Ovary (tissue), 9 donors: ENCODE data around the gene AP1G1. TPM values are rescaled to one million over a fixed set of nuclear protein-coding genes. Genes with fewer than 3 reads are reported as not detected.
A peak's percentile ranks its signal among the peaks of the same experiment; 100 is the strongest.

ENCODE experiments used
- DNase-seq, 5 donors: peaks; one replicate each; pipeline ENCODE4 v3.0.0-alpha.2; 2019 to 2020
- H3K27ac ChIP-seq, 2 donors: fragments of 200-600 bp; one replicate each; pipeline versions ENCODE4 v1.5.1 to v1.8.0; 2019 to 2022
- H3K27me3 ChIP-seq: fragments of 200-600 bp; one replicate; pipeline ENCODE4 v1.8.0; 2022
- H3K36me3 ChIP-seq: fragments of 200-600 bp; sonication (generic); one replicate; pipeline ENCODE4 v1.5.1; 2019
- H3K4me1 ChIP-seq: one replicate; pipeline ENCODE4 v1.8.1; 2013; ENCODE audit warnings: mild to moderate bottlenecking, moderate library complexity; ENCODE audit not compliant: insufficient read depth
- H3K4me3 ChIP-seq: fragments of 200-600 bp; sonication (generic); one replicate; pipeline ENCODE4 v1.5.1; 2017
- H3K9me3 ChIP-seq, 2 donors: fragments of 200-600 bp in 1 of 2; sonication (generic) in 1 of 2; one replicate each; pipeline versions ENCODE4 v1.5.1 to v1.8.1; 2013 to 2019; ENCODE audit warnings: mild to moderate bottlenecking in 1 of 2, moderate library complexity in 1 of 2
- EP300 ChIP-seq: sonication (generic); formaldehyde crosslinking; IDR thresholded peaks from one replicate; pipeline ENCODE4 v1.6.1; 2017; ENCODE audit warnings: antibody characterized with exemption
- POLR2A ChIP-seq: fragments of 450-650 bp; IDR thresholded peaks from one replicate; pipeline ENCODE4 v1.6.1; 2017; ENCODE audit warnings: antibody characterized with exemption, mild to moderate bottlenecking, moderate library complexity
- WGBS, 3 donors: extraction: QIAGEN DNeasy Blood & Tissue Kit in 1 of 3; methylation state at CpG; one replicate each; pipeline versions ENCODE4 v1.1.5 to v1.1.7; 2013 to 2017; 5-methylcytosine and 5-hydroxymethylcytosine counted together
- intact Hi-C, 4 donors: fragments of 100-400 bp; cut with DNase I; formaldehyde crosslinking; loops; one replicate each; pipeline versions ENCODE4 v1.11.0 to v1.15.1; 2022 to 2023
- polyA plus RNA-seq, 2 donors: library from polyadenylated mRNA; stranded (reverse); fragments of 200-250 nt in 1 of 2; fragments of 350-450 nt in 1 of 2; fragmentation: Illumina TruSeq in 1 of 2; extraction: RNeasy Lipid Tissue Mini Kit (QIAGEN cat#74804) in 1 of 2; gene quantifications; one replicate each; pipeline ENCODE4 v1.2.3, GENCODE V29; 2013 to 2014
- total RNA-seq, 7 donors: library from RNA; depleted of rRNA in 2 of 7; stranded (reverse); fragments of >200 nt in 2 of 7; fragmentation: NEBNext Ultra II Directional in 3 of 7; extraction: Animal tissue kit (Norgen Biotek cat#: 25700) in 3 of 7; gene quantifications; one replicate each; pipeline versions ENCODE4 v1.1.0 to v1.2.4, GENCODE V29; 2016 to 2023
- TF ChIP-seq, protein P1 (sequence below), 3 donors: fragments of 450-650 bp in 2 of 3; fragments of 200-600 bp in 1 of 3; IDR thresholded peaks; one replicate each; pipeline versions ENCODE4 v1.5.1 to v1.8.0; 2016 to 2022; ENCODE audit warnings: antibody characterized with exemption in 3 of 3, mild to moderate bottlenecking in 1 of 3
- donor health status: DM: no; HTN: no; CAD: no; lungs with moderate emphysema.
- donor health status: DM: no; HTN: no; CAD: no.
- donor health status: Bipolar disorder and iron deficiency.
- donor health status: DM: yes; HTN: yes; CAD: no.
- donor health status: DM: no; HTN: no; CAD: no.
- donor health status: DM: yes; HTN: yes; CAD: no.

AP1G1 gene
- total and polyA plus RNA-seq, 9 donors = 14.2 to 71.7 (median 54.3) TPM

GRCh38 chr16:71846431-71846830, 37.8 kb upstream of the AP1G1 start:
- Histone ChIP-seq H3K27me3 (no peaks in the 10 kb centered on the region), H3K36me3 (no peaks in the 10 kb centered on the region), H3K4me1 (peaks cover 2% of the 10 kb centered on the region), H3K9me3 (no peaks in the 10 kb centered on the region), H3K4me3 (peak overlapping the region; percentile 83), H3K27ac (peak overlapping the region in 1 of 2 donors; percentile 63)
- TF ChIP-seq, protein P1, sequence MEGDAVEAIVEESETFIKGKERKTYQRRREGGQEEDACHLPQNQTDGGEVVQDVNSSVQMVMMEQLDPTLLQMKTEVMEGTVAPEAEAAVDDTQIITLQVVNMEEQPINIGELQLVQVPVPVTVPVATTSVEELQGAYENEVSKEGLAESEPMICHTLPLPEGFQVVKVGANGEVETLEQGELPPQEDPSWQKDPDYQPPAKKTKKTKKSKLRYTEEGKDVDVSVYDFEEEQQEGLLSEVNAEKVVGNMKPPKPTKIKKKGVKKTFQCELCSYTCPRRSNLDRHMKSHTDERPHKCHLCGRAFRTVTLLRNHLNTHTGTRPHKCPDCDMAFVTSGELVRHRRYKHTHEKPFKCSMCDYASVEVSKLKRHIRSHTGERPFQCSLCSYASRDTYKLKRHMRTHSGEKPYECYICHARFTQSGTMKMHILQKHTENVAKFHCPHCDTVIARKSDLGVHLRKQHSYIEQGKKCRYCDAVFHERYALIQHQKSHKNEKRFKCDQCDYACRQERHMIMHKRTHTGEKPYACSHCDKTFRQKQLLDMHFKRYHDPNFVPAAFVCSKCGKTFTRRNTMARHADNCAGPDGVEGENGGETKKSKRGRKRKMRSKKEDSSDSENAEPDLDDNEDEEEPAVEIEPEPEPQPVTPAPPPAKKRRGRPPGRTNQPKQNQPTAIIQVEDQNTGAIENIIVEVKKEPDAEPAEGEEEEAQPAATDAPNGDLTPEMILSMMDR (IDR thresholded peaks at IDR 0.05) = no peak
- TF ChIP-seq EP300 = no peak
- no peak for TF ChIP-seq POLR2A
- WGBS, 3 donors = 0 to 1% (median 1%) methylated on average over 20 of the region's 20 CpGs
- DNase-seq = peak in 2 of 5 donors; percentile 35 to 44
- intact Hi-C loops = no loop called here

DNA sequence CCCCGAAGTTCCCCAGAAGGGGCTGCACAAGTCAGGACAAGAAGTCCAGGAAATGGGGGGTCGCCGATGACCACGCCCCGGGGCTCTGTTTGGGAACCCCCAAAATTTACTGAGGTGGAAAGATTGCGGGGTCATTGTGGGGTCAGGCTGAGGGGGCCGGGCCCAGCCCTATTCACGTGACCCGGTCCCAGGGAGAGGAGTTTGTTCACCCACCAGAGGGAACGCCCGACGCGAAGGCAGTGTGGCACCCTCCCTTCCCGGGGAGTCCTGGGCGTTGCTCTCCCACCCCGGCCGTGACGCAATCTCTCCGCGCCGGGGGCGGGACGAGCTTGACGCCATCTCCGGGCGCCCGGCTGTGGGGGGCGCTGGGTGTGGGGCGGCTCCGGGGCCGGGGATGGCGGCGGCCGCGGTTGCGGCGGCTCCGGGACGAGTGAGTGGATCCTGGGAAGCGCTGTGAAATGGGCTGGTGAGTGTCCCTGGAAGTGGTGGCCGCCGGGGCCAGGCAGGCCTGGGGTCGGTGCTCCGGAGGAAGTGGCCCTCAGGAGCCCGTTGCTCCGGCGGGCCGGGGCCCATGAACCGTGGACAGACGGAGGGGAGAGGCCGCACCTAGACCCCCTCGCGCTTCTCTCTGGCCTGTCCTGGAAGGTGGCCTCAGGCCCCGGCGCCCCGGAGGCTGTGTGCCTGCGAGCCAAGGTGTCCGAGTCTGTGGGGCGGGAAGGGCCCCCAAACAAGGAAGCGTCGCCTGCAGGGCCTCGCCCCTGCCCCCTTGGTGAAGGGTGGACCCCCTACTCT, 37.2 kb upstream of the AP1G1 start, which contains the start of gene ATXN1L:
Gene ATXN1L (plus strand): TSS at position 338 of the 792 bp plus-strand sequence. CDS start 3,765 bp downstream, outside the sequence.
- Histone ChIP-seq H3K27me3 (no peaks in the 10 kb centered on the region), H3K27ac (peak within 1 kb of the TSS; percentile 63 to 67), H3K36me3 (no peaks in the 10 kb centered on the region), H3K4me1 (peaks cover 2% of the 10 kb centered on the region), H3K4me3 (peak within 1 kb of the TSS; percentile 83), H3K9me3 (no peaks in the 10 kb centered on the region)
- intact Hi-C loops = no loop called here
- 0 to 1% (median 1%) methylated on average over 54 to 62 of the region's 62 CpGs for whole genome bisulfite sequencing, 3 donors
- peak; percentile 88 to 95 (median 91) for DNase-seq
- TF ChIP-seq POLR2A (peak; percentile 88), EP300 (no peak)
- TF ChIP-seq, protein P1 (IDR thresholded peaks at IDR 0.05) = peak in 2 of 3 donors; percentile 9 to 27

DNA sequence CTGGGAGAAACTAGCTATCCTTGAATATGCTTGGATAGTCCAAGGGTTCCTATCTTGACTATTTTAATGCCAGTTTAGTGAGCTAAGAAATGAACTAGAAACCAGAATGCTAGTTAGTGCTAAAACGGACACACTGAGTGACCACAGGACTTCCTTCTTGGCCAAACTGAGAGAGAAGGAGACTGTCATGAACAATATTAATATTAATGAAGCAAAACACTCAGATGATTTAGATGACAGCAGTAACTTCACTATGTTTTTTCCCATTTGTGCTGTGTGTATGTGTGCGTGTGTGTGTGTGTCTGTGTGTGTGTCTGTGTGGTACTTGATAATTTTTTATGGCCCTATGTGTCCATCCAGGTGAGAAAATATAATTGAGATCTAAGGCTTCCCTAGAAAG, 34.9 kb upstream of the AP1G1 start:
- no peaks in the 10 kb centered on the region for H3K27me3 ChIP-seq
- TF ChIP-seq EP300 (no peak), POLR2A (no peak)
- TF ChIP-seq, protein P1 (IDR thresholded peaks at IDR 0.05) = no peak
- no peaks in the 10 kb centered on the region for H3K9me3 ChIP-seq
- intact Hi-C loops = no loop called here
- H3K27ac ChIP-seq = no peak overlapping the region
- 59 to 69% (median 63%) methylated on average over 2 of the region's 2 CpGs for WGBS, 3 donors
- H3K4me1 ChIP-seq = peaks cover 2% of the 10 kb centered on the region
- H3K36me3 ChIP-seq = no peaks in the 10 kb centered on the region
- DNase-seq = no peak
- H3K4me3 ChIP-seq = no peak overlapping the region

DNA sequence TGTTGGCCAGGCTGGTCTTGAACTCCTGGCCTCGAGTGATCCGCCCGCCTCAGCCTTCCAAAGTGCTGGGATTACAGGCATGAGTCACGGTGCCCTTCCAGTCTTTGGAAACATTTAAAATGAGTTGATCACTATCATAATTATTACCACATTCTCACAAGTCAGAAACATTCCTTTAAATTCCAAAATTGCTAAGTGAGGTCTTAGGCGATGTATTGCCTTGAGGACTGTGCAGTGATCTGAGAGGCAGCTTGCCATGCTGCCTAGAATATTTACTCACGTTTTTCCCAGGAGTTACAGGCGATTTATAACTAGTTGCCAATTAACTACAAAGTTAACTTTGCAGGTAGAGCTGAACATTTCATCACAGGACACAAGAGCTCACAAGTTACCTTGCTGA, 31.4 kb upstream of the AP1G1 start:
- WGBS, 3 donors = 65 to 68% (median 67%) methylated on average over 7 of the region's 7 CpGs

More for the DNA sequence above, 31.4 kb upstream of the AP1G1 start:
- H3K36me3 ChIP-seq = no peaks in the 10 kb centered on the region
- no peak overlapping the region for H3K4me3 ChIP-seq
- intact Hi-C loops = no loop called here
- H3K27me3 ChIP-seq = no peaks in the 10 kb centered on the region
- H3K27ac ChIP-seq = no peak overlapping the region
- DNase-seq = no peak
- no peaks in the 10 kb centered on the region for H3K4me1 ChIP-seq
- TF ChIP-seq POLR2A = no peak
- TF ChIP-seq EP300 = no peak
- TF ChIP-seq, protein P1 (IDR thresholded peaks at IDR 0.05) = no peak
- no peaks in the 10 kb centered on the region for H3K9me3 ChIP-seq
